Esophagus muscularis mucosa (tissue), 4 donors: ENCODE measurements around the gene RAB30.

Source experiments
- CTCF ChIP-seq, 3 experiments: fragments of 200-600 bp in 2 of 3; fragments of 450-650 bp in 1 of 3; sonication (generic) in 2 of 3; IDR thresholded peaks; one replicate each; pipeline ENCODE4 v1.5.1; 2017 to 2019; ENCODE audit warnings: antibody characterized with exemption in 3 of 3, mild to moderate bottlenecking in 2 of 3, moderate library complexity in 1 of 3
- EP300 ChIP-seq: sonication (generic); formaldehyde crosslinking; IDR thresholded peaks from one replicate; pipeline ENCODE4 v1.6.1; 2017; ENCODE audit warnings: antibody characterized with exemption
- POLR2A ChIP-seq: fragments of 450-650 bp; IDR thresholded peaks from one replicate; pipeline ENCODE4 v1.6.1; 2017; ENCODE audit warnings: antibody characterized with exemption, moderate library complexity, mild to moderate bottlenecking, low read depth

GRCh38 chr11:83088965-83089364, 17.3 kb upstream of the RAB30 start:
- TF ChIP-seq CTCF (IDR thresholded peaks at IDR 0.05) (no peak), POLR2A (no peak), EP300 (no peak)
